Sigmoid colon (tissue), 7 donors: Measurements from ENCODE around the gene EVX1. TPM values are rescaled to one million over a fixed set of nuclear protein-coding genes. Genes with fewer than 3 reads are reported as not detected.

Experiments used
- DNase-seq: peaks from one replicate; pipeline ENCODE4 v3.0.0-alpha.2; 2019
- H3K27ac ChIP-seq, 4 donors: fragments of 200-600 bp; sonication (generic); one replicate each; pipeline ENCODE4 v1.5.1; 2016 to 2019; ENCODE audit warnings: mild to moderate bottlenecking in 1 of 4
- H3K27me3 ChIP-seq, 3 donors: fragments of 200-600 bp; sonication (generic); one replicate each; pipeline ENCODE4 v1.5.1; 2019; ENCODE audit warnings: mild to moderate bottlenecking in 1 of 3
- H3K36me3 ChIP-seq, 4 donors: fragments of 200-600 bp; sonication (generic); one replicate each; pipeline ENCODE4 v1.5.1; 2016 to 2019
- H3K4me1 ChIP-seq, 4 donors: fragments of 200-600 bp; sonication (generic); one replicate each; pipeline ENCODE4 v1.5.1; 2017 to 2019
- H3K4me3 ChIP-seq, 4 donors: fragments of 200-600 bp; sonication (generic); one replicate each; pipeline ENCODE4 v1.5.1; 2017 to 2019; ENCODE audit warnings: mild to moderate bottlenecking in 2 of 4, moderate library complexity in 1 of 4
- H3K9me3 ChIP-seq, 4 donors: fragments of 200-600 bp in 3 of 4; sonication (generic) in 3 of 4; one replicate each; pipeline versions ENCODE4 v1.5.1 to v1.6.1; 2013 to 2019
- CTCF ChIP-seq, 4 experiments: fragments of 450-650 bp in 3 of 4; fragments of 200-600 bp in 1 of 4; IDR thresholded peaks; one replicate each; pipeline ENCODE4 v1.5.1; 2016 to 2019; ENCODE audit warnings: antibody characterized with exemption in 4 of 4, mild to moderate bottlenecking in 3 of 4, moderate library complexity in 2 of 4
- EP300 ChIP-seq, 4 donors: sonication (generic); formaldehyde crosslinking; IDR thresholded peaks; one replicate each; pipeline ENCODE4 v1.6.1; 2017; ENCODE audit warnings: antibody characterized with exemption in 4 of 4
- POLR2A ChIP-seq, 2 donors: fragments of 450-650 bp; IDR thresholded peaks; one replicate each; pipeline ENCODE4 v1.6.1; 2016; ENCODE audit warnings: antibody characterized with exemption in 2 of 2, mild to moderate bottlenecking in 2 of 2, moderate library complexity in 2 of 2
- POLR2AphosphoS5 ChIP-seq, 4 donors: sonication (generic); formaldehyde crosslinking; IDR thresholded peaks; one replicate each; pipeline ENCODE4 v1.6.1; 2017; ENCODE audit warnings: antibody characterized with exemption in 4 of 4
- WGBS, 2 donors: extraction: QIAGEN DNeasy Blood & Tissue Kit; methylation state at CpG; one replicate each; pipeline ENCODE4 v1.1.7; 2013; 5-methylcytosine and 5-hydroxymethylcytosine counted together
- intact Hi-C: fragments of 100-400 bp; cut with DNase I; formaldehyde crosslinking; loops from one replicate; pipeline ENCODE4 v1.15.1; 2023
- polyA plus RNA-seq, 3 donors: library from polyadenylated mRNA; stranded (reverse); fragments of 200-250 nt; gene quantifications; one replicate each; pipeline ENCODE4 v1.2.3, GENCODE V29; 2013
- total RNA-seq, 4 donors: library from RNA; depleted of rRNA; stranded (reverse); fragments of >200 nt; gene quantifications; one replicate each; pipeline ENCODE4 v1.1.0, GENCODE V29; 2016
- donor health status: healthy with polysubstance abuse.
- donor health status: Bipolar disorder and iron deficiency.
- donor health status: healthy.

Gene EVX1
- total and polyA plus RNA-seq, 7 donors = 0.32 to 1.4 (median 1.2) TPM; not detected in 4

- Histone ChIP-seq H3K9me3 (no peaks in the 10 kb centered on the region), H3K36me3 (no peaks in the 10 kb centered on the region), H3K27ac (no peak overlapping the region), H3K4me1 (peaks cover 0 to 55% (median 47%) of the 10 kb centered on the region in 4 donors), H3K4me3 (no peak overlapping the region), H3K27me3 (peaks cover 67 to 93% (median 90%) of the 10 kb centered on the region in 3 donors)
- intact Hi-C loops = loop anchor here (5.0 kb wide), 1 partner anchor 34 kb away; no protein-coding TSS in a partner anchor
- TF ChIP-seq EP300 (IDR thresholded peaks at IDR 0.05) (no peak), POLR2AphosphoS5 (IDR thresholded peaks at IDR 0.05) (no peak), CTCF (IDR thresholded peaks at IDR 0.05) (no peak), POLR2A (IDR thresholded peaks at IDR 0.05) (no peak)
- 41 to 75% methylated on average over 17 of the region's 17 CpGs for WGBS, 2 donors
- DNase-seq = no peak
These were observed 1.2 kb upstream of the EVX1 start for GRCh38 chr7:27241189-27242056.

- H3K27me3 ChIP-seq = peaks cover 75 to 93% (median 90%) of the 10 kb centered on the region in 3 donors
- intact Hi-C loops = loop anchor here (5.0 kb wide), 1 partner anchor 35 kb away; no protein-coding TSS in a partner anchor
- no peak overlapping the region for H3K27ac ChIP-seq
- H3K36me3 ChIP-seq = no peaks in the 10 kb centered on the region
- WGBS, 2 donors = 9 to 12% methylated on average over 14 of the region's 14 CpGs
- peaks cover 0 to 56% (median 48%) of the 10 kb centered on the region in 4 donors for H3K4me1 ChIP-seq
- DNase-seq = no peak
- TF ChIP-seq POLR2AphosphoS5 (IDR thresholded peaks at IDR 0.05) = no peak
- TF ChIP-seq CTCF (IDR thresholded peaks at IDR 0.05) = no peak
- TF ChIP-seq EP300 (IDR thresholded peaks at IDR 0.05) = no peak
- TF ChIP-seq POLR2A (IDR thresholded peaks at IDR 0.05) = no peak
- no peaks in the 10 kb centered on the region for H3K9me3 ChIP-seq
- H3K4me3 ChIP-seq = peak overlapping the region in 3 of 4 donors; percentile 20 to 41 (median 33)
These were observed 448 bp upstream of the EVX1 start for GRCh38 chr7:27242154-27242553.

- peaks cover 0 to 56% (median 48%) of the 10 kb centered on the region in 4 donors for H3K4me1 ChIP-seq
- DNase-seq = no peak
- intact Hi-C loops = loop anchor here (5.0 kb wide), 1 partner anchor 36 kb away; no protein-coding TSS in a partner anchor
- no peaks in the 10 kb centered on the region for H3K9me3 ChIP-seq
- H3K27ac ChIP-seq = no peak overlapping the region
- peak overlapping the region in 3 of 4 donors; percentile 20 to 41 (median 33) for H3K4me3 ChIP-seq
- TF ChIP-seq EP300 (IDR thresholded peaks at IDR 0.05) = no peak
- no peak for TF ChIP-seq CTCF (IDR thresholded peaks at IDR 0.05)
- TF ChIP-seq POLR2AphosphoS5 (IDR thresholded peaks at IDR 0.05) = no peak
- TF ChIP-seq POLR2A (IDR thresholded peaks at IDR 0.05) = no peak
- WGBS, 2 donors = 3 to 6% methylated on average over 43 of the region's 43 CpGs
- no peaks in the 10 kb centered on the region for H3K36me3 ChIP-seq
- H3K27me3 ChIP-seq = peaks cover 87 to 100% (median 99%) of the 10 kb centered on the region in 3 donors
These were observed 950 bp downstream of the EVX1 start for GRCh38 chr7:27243340-27244163.

GRCh38 chr7:27244488-27245123 lies 2.0 kb downstream of the EVX1 start:
- TF ChIP-seq CTCF (IDR thresholded peaks at IDR 0.05) (no peak), POLR2A (IDR thresholded peaks at IDR 0.05) (no peak), POLR2AphosphoS5 (IDR thresholded peaks at IDR 0.05) (no peak), EP300 (IDR thresholded peaks at IDR 0.05) (no peak)
- H3K27me3 ChIP-seq = peaks cover 87 to 100% (median 99%) of the 10 kb centered on the region in 3 donors
- no peak for DNase-seq
- H3K4me3 ChIP-seq = no peak overlapping the region
- no peak overlapping the region for H3K27ac ChIP-seq
- H3K4me1 ChIP-seq = peaks cover 0 to 49% (median 43%) of the 10 kb centered on the region in 4 donors
- WGBS, 2 donors = 24 to 40% methylated on average over 18 of the region's 18 CpGs
- intact Hi-C loops = loop anchor here (5.0 kb wide), 1 partner anchor 37 kb away; no protein-coding TSS in a partner anchor
- no peaks in the 10 kb centered on the region for H3K36me3 ChIP-seq
- no peaks in the 10 kb centered on the region for H3K9me3 ChIP-seq
